DLD1 (cell line): ENCODE results near the gene TNFRSF1A.

Experiments used
- in situ Hi-C: cut with HindIII; loops from 2 replicates; pipeline ENCODE4 v1.10.0; 2017; ENCODE audit warnings: low sequenced_read_pairs

TNFRSF1A gene

GRCh38 chr12:6374786-6375160, 32.9 kb upstream of the TNFRSF1A start:
- in situ Hi-C loops, result no loop called here

- in situ Hi-C loops, result no loop called here
These were observed 32.3 kb upstream of the TNFRSF1A start for GRCh38 chr12:6374028-6374785.

- in situ Hi-C loops, result no loop called here
These were observed 31.3 kb upstream of the TNFRSF1A start for GRCh38 chr12:6373022-6373787.

- in situ Hi-C loops, result no loop called here
These were observed 30.6 kb upstream of the TNFRSF1A start for GRCh38 chr12:6372403-6373003.

GRCh38 chr12:6370994-6371754, 29.3 kb upstream of the TNFRSF1A start:
- in situ Hi-C loops, result no loop called here

- in situ Hi-C loops, result no loop called here
These were observed 28.7 kb upstream of the TNFRSF1A start for GRCh38 chr12:6370576-6370935.

- in situ Hi-C loops, result no loop called here
These were observed 28.2 kb upstream of the TNFRSF1A start for GRCh38 chr12:6369916-6370575.

GRCh38 chr12:6368906-6369525, 27.1 kb upstream of the TNFRSF1A start:
- in situ Hi-C loops, result no loop called here

- in situ Hi-C loops, result no loop called here
These were observed 26.4 kb upstream of the TNFRSF1A start for GRCh38 chr12:6367969-6368892.

- in situ Hi-C loops, result no loop called here
These were observed 25.4 kb upstream of the TNFRSF1A start for GRCh38 chr12:6367065-6367968.

GRCh38 chr12:6364044-6364374, 22.1 kb upstream of the TNFRSF1A start:
- in situ Hi-C loops, result no loop called here

GRCh38 chr12:6363330-6364043, 21.6 kb upstream of the TNFRSF1A start:
- in situ Hi-C loops, result no loop called here

GRCh38 chr12:6363010-6363329, 21.1 kb upstream of the TNFRSF1A start:
- in situ Hi-C loops, result no loop called here

GRCh38 chr12:6362403-6362802, 20.5 kb upstream of the TNFRSF1A start:
- in situ Hi-C loops, result no loop called here

GRCh38 chr12:6361834-6362233, 20.0 kb upstream of the TNFRSF1A start:
- in situ Hi-C loops, result no loop called here

GRCh38 chr12:6360578-6361490, 19.0 kb upstream of the TNFRSF1A start:
- in situ Hi-C loops, result no loop called here

GRCh38 chr12:6360080-6360571, 18.2 kb upstream of the TNFRSF1A start:
- in situ Hi-C loops, result no loop called here
